GM12874 (cell line): Measurements from ENCODE around the gene RAB2B.

Experiments
- TF ChIP-seq, protein P1 (sequence below): IDR thresholded peaks from 2 replicates; pipeline ENCODE4 v1.5.1; 2011; ENCODE audit warnings: low read depth, mild to moderate bottlenecking, control low read depth, low read length, moderate library complexity; ENCODE audit not compliant: insufficient read depth

The RAB2B gene

DNA sequence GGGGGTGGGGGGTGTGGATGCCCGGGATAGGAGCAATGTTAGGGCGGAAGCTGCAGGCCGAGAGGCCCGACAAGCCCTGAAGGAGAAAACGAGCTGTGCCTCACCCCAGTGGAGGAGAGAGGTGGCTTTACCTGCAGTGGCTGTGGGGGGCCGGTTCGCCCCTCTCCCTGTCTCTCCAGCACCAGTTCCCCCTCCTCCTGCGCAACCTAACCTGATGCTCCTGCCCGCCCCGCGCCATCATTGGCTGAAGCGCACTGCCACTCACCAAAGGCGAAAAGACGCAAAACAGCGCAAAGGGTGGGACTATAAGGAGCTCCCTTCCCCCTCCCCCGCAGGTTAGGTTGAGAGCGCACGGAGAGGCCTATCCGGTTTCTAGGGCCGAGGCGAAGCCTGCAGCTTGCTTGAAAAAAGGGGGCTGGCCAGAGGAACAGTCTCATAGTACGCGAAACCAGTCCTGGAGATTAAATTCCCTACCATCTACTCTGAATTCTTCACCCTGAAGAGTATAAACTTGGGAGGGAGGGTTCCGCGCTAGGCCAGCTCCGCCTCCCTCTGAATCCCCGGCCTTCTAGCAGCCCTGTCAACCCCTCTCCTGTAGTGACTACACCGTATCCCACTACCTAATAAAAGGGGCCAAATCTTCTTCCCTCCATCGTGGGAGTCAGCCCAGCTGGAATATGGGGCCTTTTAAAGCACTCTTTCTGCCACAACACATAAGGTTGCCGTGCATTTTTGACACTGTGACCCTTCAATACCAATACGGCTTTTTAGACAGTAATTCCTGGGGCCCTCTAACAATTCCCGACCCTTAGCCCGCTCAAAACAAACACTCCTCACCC lies 39.5 kb downstream of the RAB2B start:
- TF ChIP-seq, protein P1, sequence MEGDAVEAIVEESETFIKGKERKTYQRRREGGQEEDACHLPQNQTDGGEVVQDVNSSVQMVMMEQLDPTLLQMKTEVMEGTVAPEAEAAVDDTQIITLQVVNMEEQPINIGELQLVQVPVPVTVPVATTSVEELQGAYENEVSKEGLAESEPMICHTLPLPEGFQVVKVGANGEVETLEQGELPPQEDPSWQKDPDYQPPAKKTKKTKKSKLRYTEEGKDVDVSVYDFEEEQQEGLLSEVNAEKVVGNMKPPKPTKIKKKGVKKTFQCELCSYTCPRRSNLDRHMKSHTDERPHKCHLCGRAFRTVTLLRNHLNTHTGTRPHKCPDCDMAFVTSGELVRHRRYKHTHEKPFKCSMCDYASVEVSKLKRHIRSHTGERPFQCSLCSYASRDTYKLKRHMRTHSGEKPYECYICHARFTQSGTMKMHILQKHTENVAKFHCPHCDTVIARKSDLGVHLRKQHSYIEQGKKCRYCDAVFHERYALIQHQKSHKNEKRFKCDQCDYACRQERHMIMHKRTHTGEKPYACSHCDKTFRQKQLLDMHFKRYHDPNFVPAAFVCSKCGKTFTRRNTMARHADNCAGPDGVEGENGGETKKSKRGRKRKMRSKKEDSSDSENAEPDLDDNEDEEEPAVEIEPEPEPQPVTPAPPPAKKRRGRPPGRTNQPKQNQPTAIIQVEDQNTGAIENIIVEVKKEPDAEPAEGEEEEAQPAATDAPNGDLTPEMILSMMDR: no peak

DNA sequence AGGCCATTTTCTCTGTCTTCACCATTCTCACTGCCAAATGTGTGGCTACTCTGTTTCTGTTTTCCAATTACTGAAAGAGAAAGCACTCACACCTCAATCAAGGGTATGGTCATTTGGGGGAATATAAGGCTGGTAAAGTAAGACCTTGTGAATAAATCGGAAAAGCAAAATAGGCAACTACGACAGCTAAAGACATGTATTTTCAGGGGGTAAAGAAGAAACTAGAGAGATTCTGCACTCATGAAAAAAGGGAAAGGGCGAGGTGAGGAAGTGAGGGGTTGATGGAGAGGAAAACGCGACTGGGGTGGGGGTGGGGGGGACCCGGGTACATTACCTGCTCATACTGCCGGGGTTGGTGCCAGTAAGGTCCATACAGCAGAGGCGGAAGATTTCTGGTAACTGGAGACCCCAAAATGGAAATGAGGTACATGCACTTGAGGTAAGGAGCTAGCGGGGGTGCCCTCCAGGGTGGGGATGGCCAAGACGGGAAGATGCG lies 40.1 kb downstream of the RAB2B start:
- TF ChIP-seq, protein P1: no peak

DNA sequence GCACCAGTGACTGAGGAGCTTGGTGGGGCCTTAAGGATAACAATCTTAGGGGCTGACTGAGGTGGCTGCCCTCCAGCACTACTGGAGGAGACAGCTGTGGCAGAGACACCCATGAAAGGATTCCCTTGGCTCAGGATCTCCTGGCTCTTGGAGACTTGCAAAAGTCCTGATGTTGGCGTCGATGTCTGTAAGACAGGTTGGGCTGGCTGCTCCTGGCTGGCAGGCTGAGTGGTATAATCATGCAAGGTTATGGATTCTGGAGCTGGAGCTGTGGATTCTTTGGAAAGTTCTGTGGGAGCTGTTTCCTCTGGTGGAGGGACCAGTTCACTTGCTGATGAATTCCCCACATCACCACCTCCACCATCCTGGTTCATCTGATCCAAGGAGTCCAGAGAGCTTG lies 45.6 kb downstream of the RAB2B start:
- TF ChIP-seq, protein P1: no peak

DNA sequence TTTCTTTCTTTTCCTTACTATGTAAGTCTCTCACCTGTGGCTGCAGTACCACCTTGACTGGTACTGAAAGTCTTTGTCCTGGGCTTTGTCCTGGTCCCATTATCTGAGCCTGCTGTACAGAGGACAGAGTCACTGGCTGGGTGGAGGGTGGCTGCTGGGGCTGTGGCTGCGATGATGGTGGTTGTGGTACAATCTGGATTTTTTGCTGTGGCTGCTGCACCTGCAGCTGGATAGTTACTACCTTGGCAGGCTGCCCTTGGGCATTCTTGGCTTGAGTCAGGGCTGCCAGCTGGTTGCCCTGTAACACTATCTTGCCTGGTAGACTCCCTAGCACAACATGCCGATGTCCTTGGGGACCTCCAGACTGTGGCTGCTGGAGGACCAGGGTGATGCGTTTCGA lies 47.8 kb downstream of the RAB2B start:
- TF ChIP-seq, protein P1: no peak

DNA sequence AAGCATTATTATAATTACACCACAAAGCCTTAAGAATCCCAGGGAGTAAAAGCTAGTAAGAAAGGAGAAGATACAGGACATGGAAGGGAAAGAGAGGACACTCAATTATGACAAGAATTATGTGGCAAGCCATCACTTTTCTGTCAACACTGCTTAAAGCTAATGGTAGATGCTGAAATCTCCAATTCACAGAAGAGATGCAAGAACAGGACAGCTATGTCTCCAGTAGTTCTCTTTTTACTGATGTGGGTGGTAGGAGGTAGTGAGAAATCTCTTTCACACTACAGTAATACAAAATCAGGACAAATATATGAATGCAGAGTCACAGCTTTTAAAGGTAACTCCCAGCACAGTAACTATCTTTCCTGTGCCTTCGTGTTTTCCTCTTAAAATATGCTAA lies 50.1 kb downstream of the RAB2B start:
- TF ChIP-seq, protein P1: no peak

DNA sequence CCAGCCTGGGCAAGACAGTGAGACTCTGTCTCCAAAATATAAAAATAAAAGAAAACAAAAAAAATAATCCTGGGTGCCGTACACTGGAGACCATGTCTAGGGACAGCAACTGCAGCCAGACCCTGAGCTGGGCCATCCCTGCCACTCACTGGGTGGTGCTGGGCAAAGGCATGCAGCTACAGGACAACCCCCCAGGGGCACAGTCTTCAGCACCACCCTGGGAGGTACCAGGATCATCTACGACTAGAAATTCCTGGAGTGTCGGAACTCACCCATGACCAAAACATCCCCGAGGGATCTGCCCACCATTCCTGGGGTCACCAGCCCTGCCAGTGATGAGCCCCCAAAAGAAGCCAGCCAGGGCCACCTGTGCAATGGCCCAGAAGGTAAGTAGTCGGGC lies 57.2 kb downstream of the RAB2B start:
- TF ChIP-seq, protein P1: no peak

DNA sequence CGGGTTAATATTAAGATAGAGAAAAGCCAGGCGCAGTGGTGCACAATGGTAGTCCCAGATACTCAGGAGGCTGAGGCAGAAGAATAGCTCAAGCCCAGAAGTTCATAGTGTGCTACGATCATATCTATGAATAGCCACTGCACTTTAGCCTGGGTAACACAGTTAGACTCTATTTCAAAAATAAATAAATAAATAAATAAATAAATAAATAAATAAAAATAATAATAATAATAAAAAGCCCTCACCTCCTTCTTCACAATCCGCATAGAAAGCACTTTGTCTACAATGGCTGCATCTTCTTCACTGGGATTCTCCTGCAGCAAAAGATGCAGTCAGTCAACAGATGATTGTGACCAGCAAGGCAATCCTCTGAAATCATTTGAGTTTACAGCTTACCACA lies 61.4 kb downstream of the RAB2B start:
- TF ChIP-seq, protein P1: no peak
